GM21529 (cell line): ENCODE measurements around the gene TEAD2.
A peak's percentile ranks its signal among the peaks of the same experiment; 100 is the strongest.

Experiments
- ATAC-seq: cut with Tn5 transposase; IDR thresholded peaks from one replicate; pipeline ENCODE4 v1.9.1; 2021; ENCODE audit not compliant: unreplicated experiment

Gene TEAD2

GRCh38 chr19:49348305-49349189 is 13.7 kb downstream of the TEAD2 start:
- ATAC-seq: no peak

GRCh38 chr19:49347835-49348234 is 14.4 kb downstream of the TEAD2 start:
- ATAC-seq: no peak

GRCh38 chr19:49347191-49347590 is 15.0 kb downstream of the TEAD2 start:
- no peak for ATAC-seq

GRCh38 chr19:49344505-49345423 is 17.5 kb downstream of the TEAD2 start:
- no peak for ATAC-seq

GRCh38 chr19:49343123-49343522 is 19.1 kb downstream of the TEAD2 start:
- ATAC-seq: no peak

- no peak for ATAC-seq
Measured at GRCh38 chr19:49342291-49342721, 19.9 kb downstream of the TEAD2 start.

- no peak for ATAC-seq
Measured at GRCh38 chr19:49340865-49341718, 21.1 kb downstream of the TEAD2 start.

GRCh38 chr19:49340069-49340864 is 21.9 kb downstream of the TEAD2 start:
- ATAC-seq: peak; percentile 63

GRCh38 chr19:49339301-49340068 is 22.7 kb downstream of the TEAD2 start:
- no peak for ATAC-seq

- no peak for ATAC-seq
Measured at GRCh38 chr19:49338691-49339300, 23.4 kb downstream of the TEAD2 start.

- ATAC-seq: no peak
Measured at GRCh38 chr19:49338023-49338677, 24.1 kb downstream of the TEAD2 start.

GRCh38 chr19:49337267-49338022 is 24.8 kb downstream of the TEAD2 start:
- no peak for ATAC-seq

GRCh38 chr19:49336482-49337266 is 25.5 kb downstream of the TEAD2 start:
- ATAC-seq: no peak

- ATAC-seq: no peak
Measured at GRCh38 chr19:49335784-49336481, 26.3 kb downstream of the TEAD2 start.

GRCh38 chr19:49335071-49335783 is 27.0 kb downstream of the TEAD2 start, which contains the start of gene CD37:
Gene CD37, plus strand, starts transcription at chr19:49335406. Its CDS starts 135 bp downstream, at chr19:49335541.
- ATAC-seq: peak; percentile 29
